ENCODE results near the gene OSTF1. TPM values are rescaled to one million over a fixed set of nuclear protein-coding genes. Genes with fewer than 3 reads are reported as not detected.

Gene OSTF1
- total and polyA plus RNA-seq, 2 experiments from 2014 or later: 15.6 to 24.0 TPM

GRCh38 chr9:75133396-75133795 is 45.1 kb downstream of the OSTF1 start (continued):
- TF ChIP-seq, protein P1, sequence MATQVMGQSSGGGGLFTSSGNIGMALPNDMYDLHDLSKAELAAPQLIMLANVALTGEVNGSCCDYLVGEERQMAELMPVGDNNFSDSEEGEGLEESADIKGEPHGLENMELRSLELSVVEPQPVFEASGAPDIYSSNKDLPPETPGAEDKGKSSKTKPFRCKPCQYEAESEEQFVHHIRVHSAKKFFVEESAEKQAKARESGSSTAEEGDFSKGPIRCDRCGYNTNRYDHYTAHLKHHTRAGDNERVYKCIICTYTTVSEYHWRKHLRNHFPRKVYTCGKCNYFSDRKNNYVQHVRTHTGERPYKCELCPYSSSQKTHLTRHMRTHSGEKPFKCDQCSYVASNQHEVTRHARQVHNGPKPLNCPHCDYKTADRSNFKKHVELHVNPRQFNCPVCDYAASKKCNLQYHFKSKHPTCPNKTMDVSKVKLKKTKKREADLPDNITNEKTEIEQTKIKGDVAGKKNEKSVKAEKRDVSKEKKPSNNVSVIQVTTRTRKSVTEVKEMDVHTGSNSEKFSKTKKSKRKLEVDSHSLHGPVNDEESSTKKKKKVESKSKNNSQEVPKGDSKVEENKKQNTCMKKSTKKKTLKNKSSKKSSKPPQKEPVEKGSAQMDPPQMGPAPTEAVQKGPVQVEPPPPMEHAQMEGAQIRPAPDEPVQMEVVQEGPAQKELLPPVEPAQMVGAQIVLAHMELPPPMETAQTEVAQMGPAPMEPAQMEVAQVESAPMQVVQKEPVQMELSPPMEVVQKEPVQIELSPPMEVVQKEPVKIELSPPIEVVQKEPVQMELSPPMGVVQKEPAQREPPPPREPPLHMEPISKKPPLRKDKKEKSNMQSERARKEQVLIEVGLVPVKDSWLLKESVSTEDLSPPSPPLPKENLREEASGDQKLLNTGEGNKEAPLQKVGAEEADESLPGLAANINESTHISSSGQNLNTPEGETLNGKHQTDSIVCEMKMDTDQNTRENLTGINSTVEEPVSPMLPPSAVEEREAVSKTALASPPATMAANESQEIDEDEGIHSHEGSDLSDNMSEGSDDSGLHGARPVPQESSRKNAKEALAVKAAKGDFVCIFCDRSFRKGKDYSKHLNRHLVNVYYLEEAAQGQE (IDR thresholded peaks at IDR 0.05; ENCODE audit: unreplicated experiment): no peak
- TF ChIP-seq STAT1 (IDR thresholded peaks at IDR 0.05; ENCODE audit: unreplicated experiment) (no peak), JUNB (IDR thresholded peaks at IDR 0.05; ENCODE audit: unreplicated experiment) (no peak), EZH2 (IDR thresholded peaks at IDR 0.05; ENCODE audit: low read depth, unreplicated experiment) (no peak), CREB1 (CRISPR knock-in tag; IDR thresholded peaks at IDR 0.05; ENCODE audit: low read depth) (no peak), ZNF114 (CRISPR knock-in tag; IDR thresholded peaks at IDR 0.05) (no peak), ZNF331 (CRISPR knock-in tag; IDR thresholded peaks at IDR 0.05; ENCODE audit: low read depth) (no peak), NANOG (IDR thresholded peaks at IDR 0.05; ENCODE audit: borderline replicate concordance) (no peak)

GRCh38 chr9:75134495-75134894 is 46.2 kb downstream of the OSTF1 start:
- Histone ChIP-seq H3K4me2 (no peak overlapping the region), H3F3A (replicated peaks; ENCODE audit: low read depth) (no peaks in the 10 kb centered on the region), H2AFZ (no peak overlapping the region), H4K20me1 (replicated peaks; ENCODE audit: insufficient read depth) (no peaks in the 10 kb centered on the region), H3K27ac (ENCODE audit: low read depth) (no peak overlapping the region), H3K36me3 (ENCODE audit: insufficient read depth) (no peaks in the 10 kb centered on the region), H3K27me3 (ENCODE audit: insufficient read depth) (no peaks in the 10 kb centered on the region), H3K4me1 (ENCODE audit: insufficient read depth) (peaks cover 5% of the 10 kb centered on the region), H3K4me3 (no peak overlapping the region), H3K9me2 (ENCODE audit: insufficient read depth) (no peaks in the 10 kb centered on the region), H3K79me2 (replicated peaks; ENCODE audit: insufficient read depth) (no peaks in the 10 kb centered on the region)
- peak; percentile 30 for DNase-seq (ENCODE audit: low spot score)
- ATAC-seq: peak; percentile 67
- Mint-ChIP-seq H3K4me1 (peaks cover 16% of the 10 kb centered on the region), H3K27ac (no peak overlapping the region), H3K9me3 (no peaks in the 10 kb centered on the region), H3K27me3 (ENCODE audit: insufficient read depth, low read depth, poor library complexity) (no peaks in the 10 kb centered on the region), H3K36me3 (ENCODE audit: low read depth) (no peaks in the 10 kb centered on the region; the same call in 2 of the 3 replicates), H3K4me3 (no peak overlapping the region)
- TF ChIP-seq, protein P2, sequence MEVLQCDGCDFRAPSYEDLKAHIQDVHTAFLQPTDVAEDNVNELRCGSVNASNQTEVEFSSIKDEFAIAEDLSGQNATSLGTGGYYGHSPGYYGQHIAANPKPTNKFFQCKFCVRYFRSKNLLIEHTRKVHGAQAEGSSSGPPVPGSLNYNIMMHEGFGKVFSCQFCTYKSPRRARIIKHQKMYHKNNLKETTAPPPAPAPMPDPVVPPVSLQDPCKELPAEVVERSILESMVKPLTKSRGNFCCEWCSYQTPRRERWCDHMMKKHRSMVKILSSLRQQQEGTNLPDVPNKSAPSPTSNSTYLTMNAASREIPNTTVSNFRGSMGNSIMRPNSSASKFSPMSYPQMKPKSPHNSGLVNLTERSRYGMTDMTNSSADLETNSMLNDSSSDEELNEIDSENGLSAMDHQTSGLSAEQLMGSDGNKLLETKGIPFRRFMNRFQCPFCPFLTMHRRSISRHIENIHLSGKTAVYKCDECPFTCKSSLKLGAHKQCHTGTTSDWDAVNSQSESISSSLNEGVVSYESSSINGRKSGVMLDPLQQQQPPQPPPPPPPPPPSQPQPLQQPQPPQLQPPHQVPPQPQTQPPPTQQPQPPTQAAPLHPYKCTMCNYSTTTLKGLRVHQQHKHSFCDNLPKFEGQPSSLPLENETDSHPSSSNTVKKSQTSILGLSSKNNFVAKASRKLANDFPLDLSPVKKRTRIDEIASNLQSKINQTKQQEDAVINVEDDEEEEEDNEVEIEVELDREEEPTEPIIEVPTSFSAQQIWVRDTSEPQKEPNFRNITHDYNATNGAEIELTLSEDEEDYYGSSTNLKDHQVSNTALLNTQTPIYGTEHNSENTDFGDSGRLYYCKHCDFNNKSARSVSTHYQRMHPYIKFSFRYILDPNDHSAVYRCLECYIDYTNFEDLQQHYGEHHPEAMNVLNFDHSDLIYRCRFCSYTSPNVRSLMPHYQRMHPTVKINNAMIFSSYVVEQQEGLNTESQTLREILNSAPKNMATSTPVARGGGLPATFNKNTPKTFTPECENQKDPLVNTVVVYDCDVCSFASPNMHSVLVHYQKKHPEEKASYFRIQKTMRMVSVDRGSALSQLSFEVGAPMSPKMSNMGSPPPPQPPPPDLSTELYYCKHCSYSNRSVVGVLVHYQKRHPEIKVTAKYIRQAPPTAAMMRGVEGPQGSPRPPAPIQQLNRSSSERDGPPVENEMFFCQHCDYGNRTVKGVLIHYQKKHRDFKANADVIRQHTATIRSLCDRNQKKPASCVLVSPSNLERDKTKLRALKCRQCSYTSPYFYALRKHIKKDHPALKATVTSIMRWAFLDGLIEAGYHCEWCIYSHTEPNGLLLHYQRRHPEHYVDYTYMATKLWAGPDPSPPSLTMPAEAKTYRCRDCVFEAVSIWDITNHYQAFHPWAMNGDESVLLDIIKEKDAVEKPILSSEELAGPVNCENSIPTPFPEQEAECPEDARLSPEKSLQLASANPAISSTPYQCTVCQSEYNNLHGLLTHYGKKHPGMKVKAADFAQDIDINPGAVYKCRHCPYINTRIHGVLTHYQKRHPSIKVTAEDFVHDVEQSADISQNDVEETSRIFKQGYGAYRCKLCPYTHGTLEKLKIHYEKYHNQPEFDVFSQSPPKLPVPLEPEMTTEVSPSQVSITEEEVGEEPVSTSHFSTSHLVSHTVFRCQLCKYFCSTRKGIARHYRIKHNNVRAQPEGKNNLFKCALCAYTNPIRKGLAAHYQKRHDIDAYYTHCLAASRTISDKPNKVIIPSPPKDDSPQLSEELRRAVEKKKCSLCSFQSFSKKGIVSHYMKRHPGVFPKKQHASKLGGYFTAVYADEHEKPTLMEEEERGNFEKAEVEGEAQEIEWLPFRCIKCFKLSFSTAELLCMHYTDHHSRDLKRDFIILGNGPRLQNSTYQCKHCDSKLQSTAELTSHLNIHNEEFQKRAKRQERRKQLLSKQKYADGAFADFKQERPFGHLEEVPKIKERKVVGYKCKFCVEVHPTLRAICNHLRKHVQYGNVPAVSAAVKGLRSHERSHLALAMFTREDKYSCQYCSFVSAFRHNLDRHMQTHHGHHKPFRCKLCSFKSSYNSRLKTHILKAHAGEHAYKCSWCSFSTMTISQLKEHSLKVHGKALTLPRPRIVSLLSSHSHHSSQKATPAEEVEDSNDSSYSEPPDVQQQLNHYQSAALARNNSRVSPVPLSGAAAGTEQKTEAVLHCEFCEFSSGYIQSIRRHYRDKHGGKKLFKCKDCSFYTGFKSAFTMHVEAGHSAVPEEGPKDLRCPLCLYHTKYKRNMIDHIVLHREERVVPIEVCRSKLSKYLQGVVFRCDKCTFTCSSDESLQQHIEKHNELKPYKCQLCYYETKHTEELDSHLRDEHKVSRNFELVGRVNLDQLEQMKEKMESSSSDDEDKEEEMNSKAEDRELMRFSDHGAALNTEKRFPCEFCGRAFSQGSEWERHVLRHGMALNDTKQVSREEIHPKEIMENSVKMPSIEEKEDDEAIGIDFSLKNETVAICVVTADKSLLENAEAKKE (CRISPR knock-in tag; IDR thresholded peaks at IDR 0.05): no peak
- TF ChIP-seq ZNF331 (CRISPR knock-in tag; IDR thresholded peaks at IDR 0.05; ENCODE audit: low read depth) (no peak), CTCF (conservative IDR thresholded peaks at IDR 0.05; ENCODE audit: low read depth in 2 of 2) (no peak), POLR2AphosphoS5 (IDR thresholded peaks at IDR 0.05; ENCODE audit: low read depth) (no peak), NANOG (IDR thresholded peaks at IDR 0.05; ENCODE audit: borderline replicate concordance) (no peak), CREB1 (CRISPR knock-in tag; IDR thresholded peaks at IDR 0.05; ENCODE audit: low read depth) (no peak), ZNF114 (CRISPR knock-in tag; IDR thresholded peaks at IDR 0.05) (no peak), STAT1 (IDR thresholded peaks at IDR 0.05; ENCODE audit: unreplicated experiment) (no peak)
